ENCODE results near the gene TPM2. TPM values are rescaled to one million over a fixed set of nuclear protein-coding genes. Genes with fewer than 3 reads are reported as not detected.
"Not testable (repeated sequence)": the region's sequence is repeated elsewhere in the genome, so short reads cannot be mapped to it uniquely, and the experiment has no call there.

The TPM2 gene
- total RNA-seq, 1 donor from 2014 or later = 165 TPM

DNA sequence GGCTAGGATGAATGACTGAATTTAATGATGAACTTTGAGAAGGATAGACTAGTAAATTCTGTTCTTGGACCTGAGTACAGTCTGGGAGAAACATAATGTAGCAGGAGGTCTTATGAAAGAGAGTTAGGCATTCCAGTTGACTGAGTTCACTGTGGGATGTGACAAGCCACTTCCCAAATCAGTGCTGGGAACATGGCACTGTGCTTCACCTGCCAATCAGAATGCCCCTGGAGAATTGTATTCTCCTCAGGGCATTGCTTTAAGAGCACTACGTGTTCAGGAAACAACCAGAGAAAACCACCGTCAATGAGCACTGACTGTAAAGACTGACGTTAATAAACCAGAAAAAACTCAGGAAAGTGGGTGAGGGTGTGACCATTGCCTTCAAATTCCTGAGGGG, 30.4 kb downstream of the TPM2 start:
- intact Hi-C loops (cut with DNase I) = no loop called here
- ATAC-seq = no peak
- DNase-seq (ENCODE audit: low spot score) = no peak

DNA sequence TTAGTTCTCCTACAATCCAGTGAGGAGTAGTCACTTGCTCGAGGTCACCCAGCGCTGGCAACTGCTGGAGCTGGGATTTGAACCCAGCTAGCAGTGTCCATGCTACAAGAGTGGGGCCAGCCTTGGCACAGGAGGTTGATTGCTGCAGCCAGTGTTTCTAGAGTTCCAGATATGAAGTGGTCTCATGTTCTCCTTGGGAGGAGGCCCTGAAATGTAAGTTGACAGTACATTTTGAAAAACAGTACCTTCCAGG, 30.8 kb downstream of the TPM2 start:
- DNase-seq (ENCODE audit: low spot score) (peak; percentile 75), ATAC-seq (no peak)
- intact Hi-C loops (cut with DNase I) = no loop called here

DNA sequence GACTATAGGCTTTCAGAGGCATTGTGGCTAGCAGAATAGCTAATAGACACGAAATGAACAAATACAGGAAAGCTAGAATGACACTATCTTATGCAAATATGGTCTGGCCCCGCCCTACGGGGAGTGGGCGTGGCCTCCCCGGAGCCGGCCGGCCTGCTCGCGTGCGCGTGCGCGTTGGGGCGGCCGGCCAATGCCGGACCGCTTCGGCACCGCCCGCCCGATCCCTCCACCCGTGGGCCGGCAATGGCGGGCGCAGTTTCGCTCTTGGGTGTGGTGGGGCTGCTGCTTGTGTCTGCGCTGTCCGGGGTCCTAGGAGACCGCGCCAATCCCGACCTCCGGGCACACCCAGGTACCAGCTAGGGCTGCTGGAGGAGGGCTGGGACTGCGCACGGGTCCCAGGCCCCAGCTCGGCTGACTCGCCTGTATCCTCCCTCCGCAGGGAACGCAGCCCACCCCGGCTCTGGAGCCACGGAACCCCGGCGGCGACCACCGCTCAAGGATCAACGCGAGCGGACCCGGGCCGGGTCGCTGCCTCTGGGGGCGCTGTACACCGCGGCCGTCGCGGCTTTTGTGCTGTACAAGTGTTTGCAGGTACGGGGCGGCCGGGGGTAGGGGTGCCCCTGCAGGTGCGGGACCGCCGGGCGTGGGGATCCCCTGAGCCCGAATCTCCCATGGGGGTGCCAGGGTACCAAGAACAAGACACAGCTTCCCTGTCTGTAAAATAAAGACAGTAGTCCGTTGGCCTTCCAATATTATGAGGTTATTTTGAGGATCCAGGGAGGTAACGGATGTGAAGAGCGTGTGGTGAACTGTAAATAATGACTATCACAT, 31.4 kb downstream of the TPM2 start, which contains the start of gene CCDC107:
Gene CCDC107 (plus strand): TSS at position 156 of the 831 bp plus-strand sequence. CDS start 88 bp downstream, at position 244.
- intact Hi-C loops (cut with DNase I) = no loop called here
- peak; percentile 86 for ATAC-seq

DNA sequence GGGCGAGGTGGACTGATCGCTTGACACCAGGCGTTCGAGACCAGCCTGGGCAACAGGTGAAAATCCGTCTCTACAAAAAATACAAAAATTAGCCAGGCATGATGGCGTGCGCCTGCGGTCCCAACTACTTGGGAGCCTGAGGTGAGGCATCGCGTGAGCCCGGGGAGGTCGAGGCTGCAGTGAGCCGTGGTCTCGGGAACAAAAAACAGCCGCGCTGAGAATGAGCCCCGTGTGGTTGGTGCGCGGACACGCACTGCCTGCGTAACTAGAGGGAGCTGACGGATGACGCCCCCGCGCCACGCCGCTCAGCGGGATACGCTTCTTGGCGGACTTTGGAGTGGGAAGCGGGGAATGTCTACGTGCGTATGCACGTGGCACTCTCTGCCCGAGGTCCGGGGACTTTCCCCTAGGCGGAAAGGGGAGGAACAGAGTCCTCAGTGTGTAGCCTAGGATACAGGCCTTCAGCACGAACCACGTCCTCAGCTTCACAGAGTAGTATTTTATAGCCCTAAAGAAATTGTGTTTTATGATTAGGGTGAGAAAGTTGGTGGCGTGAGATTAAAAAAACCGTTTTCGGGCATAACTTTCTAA, 32.1 kb downstream of the TPM2 start, which contains the start of gene RMRP:
Gene RMRP (minus strand): TSS at position 474 of the 591 bp plus-strand sequence.
- intact Hi-C loops (cut with DNase I) = no loop called here
- peak; percentile 98 for ATAC-seq

More for the DNA sequence above, 31.4 kb downstream of the TPM2 start, which contains the start of gene CCDC107:
- peak; percentile 91 for DNase-seq (ENCODE audit: low spot score)

DNA sequence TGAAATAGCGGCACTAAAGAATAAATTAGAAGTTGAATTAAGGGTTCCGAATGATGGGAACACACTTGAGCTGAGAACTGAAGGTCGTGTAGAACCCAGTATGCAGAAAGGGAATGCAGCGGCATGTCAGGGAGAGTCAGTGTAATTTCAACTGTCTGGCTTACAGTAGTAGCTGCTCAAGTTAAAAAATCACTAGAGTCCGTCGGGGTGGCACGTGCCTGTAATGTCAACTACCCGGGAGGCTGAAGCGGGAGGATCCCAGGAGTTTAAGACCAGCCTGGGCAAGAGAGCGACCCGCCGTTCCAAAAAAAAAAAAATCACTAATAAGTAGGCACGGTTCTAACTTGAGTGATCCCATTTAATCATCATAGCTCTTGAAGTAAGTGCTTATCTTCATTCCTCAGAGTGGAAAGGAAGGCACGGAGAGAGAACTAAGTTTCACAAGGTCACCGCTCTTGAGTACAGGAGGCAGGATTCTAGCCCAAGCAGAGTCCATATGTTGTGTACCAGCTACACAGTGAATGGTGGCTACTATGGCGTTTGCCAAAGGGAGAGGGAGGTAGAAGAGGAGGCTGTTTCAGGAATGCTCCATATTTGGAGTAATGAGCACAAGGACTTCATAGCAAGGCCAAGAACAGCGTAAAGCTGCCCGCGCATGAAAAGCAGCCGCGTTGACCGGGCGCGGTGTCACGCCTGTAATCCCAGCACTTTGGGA, 32.7 kb downstream of the TPM2 start:
- intact Hi-C loops (cut with DNase I) = no loop called here
- DNase-seq (ENCODE audit: low spot score) (no peak), ATAC-seq (peak; percentile 45)

More for the DNA sequence above, 32.1 kb downstream of the TPM2 start, which contains the start of gene RMRP:
- DNase-seq (ENCODE audit: low spot score) = peak; percentile 98

DNA sequence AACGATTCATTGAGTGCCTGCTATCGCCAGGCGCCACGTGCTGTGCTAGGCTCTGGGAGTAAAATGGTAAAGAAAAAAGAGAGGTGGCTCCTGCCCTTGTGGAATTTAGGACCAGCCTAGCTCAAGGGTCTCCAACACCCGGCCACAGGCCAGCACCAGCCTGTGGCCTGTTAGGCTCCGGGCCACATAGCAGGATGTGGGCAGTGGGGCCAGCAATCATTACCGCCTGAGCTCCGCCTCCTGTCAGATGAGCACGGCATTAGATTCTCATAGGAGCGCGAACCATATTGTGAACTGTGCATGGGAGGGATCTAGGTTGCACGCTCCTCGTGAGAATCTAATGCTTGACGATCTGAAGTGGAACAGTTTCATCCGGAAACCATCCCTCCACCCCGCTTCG, 33.4 kb downstream of the TPM2 start:
- DNase-seq (ENCODE audit: low spot score) (no peak), ATAC-seq (no peak)
- intact Hi-C loops (cut with DNase I) = no loop called here

DNA sequence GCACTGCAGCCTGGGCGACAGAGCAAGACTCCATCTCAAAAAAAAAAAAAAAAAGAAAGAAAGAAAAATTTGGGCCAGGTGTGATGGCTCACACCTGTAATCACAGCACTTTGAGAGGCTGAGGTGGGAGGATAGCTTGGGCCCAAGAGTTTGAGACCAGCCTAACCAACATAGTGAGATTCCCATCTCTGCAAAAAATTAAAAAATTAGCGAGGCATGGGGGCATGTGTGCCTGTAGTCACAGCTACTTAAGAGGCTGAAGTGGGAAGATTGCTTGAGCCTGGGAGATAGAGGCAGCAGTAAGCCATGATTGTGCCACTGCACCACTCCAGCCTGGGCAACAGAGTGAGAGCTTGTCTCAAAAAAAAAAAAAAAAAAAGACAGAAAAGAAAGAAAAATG, 36.1 kb downstream of the TPM2 start:
- intact Hi-C loops (cut with DNase I) = no loop called here
- DNase-seq (ENCODE audit: low spot score) (peak; percentile 12), ATAC-seq (no peak)

DNA sequence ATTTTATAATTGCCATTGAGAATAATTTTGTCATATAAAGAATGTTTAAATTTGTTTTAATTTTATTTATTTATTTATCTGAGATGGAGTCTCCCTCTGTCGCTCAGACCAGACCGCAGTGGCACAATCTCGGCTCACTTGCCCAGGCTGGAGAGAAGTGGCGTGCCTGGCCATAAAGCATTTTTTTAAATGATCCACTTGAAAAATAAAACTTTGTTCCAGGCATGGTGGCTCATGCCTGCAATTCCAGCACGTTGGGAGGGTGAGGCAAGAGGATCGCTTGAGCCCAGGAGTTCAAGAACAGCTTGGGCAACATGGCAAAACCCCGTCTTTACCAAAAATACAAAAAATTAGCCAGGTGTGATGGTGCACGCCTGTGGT, 36.9 kb downstream of the TPM2 start:
- no peak for ATAC-seq
- intact Hi-C loops (cut with DNase I) = no loop called here
- DNase-seq (ENCODE audit: low spot score) = peak; percentile 38

DNA sequence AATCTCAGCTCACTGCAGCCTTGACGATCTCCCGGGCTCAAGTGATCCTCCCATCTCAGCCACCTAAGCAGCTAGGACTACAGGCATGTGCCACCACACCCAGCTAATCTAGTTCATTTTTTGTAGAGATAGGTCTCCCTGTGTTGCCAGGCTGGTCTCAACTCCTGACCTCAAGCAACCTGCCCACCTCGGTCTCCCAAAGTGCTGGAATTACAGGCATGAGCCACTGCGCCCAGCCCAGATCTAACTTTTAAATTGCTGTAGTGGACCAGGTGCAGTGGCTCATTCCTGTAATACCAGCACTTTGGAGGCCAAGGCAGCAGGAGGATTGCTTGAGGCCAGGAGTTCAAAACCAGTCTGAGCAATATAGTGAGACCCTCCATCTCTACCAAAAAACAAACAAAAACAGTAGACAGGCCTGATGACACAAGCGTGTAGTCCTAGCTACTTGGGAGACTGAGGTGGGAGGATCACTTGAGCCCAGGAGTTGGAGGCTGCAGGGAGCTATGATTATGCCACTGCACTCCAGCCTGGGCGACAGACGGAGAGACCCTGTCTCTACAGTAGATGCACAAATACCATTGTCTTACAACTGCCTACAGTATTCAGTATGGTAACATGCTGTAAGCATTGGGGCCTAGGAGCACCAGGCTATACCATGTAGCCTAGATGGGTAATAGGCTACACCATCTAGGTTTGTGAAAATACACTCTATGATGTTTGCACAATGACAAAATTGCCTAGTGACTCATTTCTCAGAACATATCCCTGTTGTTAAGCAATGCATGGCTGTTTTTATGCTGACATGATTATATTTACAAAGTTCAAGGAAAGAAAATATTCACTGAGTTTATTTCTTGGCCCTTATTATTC, 37.5 kb downstream of the TPM2 start:
- ATAC-seq (no peak), DNase-seq (ENCODE audit: low spot score) (peak; percentile 28)
- intact Hi-C loops (cut with DNase I) = no loop called here

DNA sequence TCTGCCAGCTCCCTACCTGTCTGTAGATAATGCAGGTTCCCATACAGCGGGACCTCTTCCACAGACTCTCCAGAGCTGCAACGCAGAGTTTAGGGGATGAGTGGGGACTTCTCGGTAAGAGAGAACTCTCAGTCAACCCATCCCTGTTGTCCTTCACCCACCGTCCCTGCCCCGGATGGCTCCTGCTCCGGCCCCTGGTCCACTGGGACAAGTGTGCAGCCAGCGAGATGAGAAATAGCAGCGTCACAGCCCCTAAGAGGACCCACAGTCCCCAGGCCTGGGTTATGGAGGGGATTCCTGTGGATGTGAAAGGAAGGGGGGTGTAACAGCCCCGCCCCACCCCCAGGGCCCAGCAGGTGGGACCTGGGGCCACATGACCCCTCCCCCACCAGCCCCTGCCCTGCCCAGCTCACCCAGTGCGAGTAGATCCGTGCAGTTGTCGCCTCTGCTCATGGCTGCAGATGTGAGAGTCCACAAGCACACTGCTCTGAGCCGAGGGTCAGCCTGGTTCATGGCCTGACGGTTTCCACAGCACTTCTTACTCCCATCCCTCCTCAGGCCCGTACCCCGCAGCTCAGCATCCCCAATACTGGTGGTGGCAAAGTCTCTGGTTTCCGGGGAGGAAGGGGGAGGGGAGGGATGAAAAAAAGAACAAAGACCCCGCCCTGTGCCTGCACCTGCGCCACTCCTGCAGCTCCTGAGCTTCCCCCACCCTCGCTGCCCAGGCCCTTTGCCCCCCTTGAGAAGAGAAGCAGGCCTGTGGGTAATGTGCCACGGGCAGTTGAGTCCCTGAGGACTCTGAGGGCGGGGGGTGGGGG, 39.2 kb downstream of the TPM2 start, which contains the start of gene SIT1:
Gene SIT1 (minus strand): TSS at position 591 of the 818 bp plus-strand sequence. CDS start 78 bp downstream, at position 513.
- intact Hi-C loops (cut with DNase I) = no loop called here
- no peak for ATAC-seq

DNA sequence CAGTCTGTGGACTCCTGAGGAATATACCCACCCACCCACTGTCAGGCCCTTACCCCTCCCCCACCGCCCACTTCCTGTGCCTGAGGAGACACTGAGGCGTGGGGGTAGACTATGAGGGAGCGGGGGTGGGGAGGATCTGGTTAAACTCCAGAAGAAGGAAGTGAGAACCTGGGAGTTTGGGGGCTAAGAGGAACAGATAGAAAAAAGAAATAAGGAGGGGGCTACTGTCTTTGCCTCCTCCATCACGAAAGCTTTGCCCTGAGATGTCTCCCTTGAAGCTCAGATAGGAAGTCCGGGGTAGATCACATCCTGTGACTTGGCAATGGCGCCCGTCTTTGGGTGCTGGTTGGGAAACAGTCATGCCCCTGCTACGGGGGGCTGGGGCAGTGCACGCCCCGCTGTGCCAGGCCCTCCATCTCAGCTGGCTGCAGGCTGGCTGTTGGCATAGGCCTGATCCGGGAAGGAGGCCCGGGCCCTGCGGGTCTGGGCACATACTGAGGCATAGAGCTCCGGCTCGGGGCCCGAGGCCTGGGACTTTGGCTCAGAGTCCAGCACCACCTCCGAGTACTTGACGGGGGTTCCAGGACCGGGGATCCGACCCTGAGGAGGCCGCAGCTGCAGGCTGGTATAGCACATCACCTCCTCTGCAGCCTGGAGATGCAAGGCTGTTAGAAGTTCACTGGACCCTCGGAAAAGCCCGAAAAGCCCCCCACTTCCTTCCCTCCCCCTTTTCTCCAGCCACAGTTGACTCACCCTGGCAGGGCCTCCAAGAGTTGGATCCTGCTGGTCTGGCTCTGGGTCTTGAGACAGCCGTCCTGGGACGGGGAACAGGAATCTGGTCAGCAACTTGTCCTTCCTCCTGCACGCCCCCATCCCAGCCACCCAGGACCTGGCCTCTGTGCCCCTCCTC, 40.0 kb downstream of the TPM2 start:
- ATAC-seq (no peak), DNase-seq (ENCODE audit: low spot score) (peak; percentile 65)
- intact Hi-C loops (cut with DNase I) = no loop called here

More for the DNA sequence above, 39.2 kb downstream of the TPM2 start, which contains the start of gene SIT1:
- DNase-seq (ENCODE audit: low spot score) = peak; percentile 54

DNA sequence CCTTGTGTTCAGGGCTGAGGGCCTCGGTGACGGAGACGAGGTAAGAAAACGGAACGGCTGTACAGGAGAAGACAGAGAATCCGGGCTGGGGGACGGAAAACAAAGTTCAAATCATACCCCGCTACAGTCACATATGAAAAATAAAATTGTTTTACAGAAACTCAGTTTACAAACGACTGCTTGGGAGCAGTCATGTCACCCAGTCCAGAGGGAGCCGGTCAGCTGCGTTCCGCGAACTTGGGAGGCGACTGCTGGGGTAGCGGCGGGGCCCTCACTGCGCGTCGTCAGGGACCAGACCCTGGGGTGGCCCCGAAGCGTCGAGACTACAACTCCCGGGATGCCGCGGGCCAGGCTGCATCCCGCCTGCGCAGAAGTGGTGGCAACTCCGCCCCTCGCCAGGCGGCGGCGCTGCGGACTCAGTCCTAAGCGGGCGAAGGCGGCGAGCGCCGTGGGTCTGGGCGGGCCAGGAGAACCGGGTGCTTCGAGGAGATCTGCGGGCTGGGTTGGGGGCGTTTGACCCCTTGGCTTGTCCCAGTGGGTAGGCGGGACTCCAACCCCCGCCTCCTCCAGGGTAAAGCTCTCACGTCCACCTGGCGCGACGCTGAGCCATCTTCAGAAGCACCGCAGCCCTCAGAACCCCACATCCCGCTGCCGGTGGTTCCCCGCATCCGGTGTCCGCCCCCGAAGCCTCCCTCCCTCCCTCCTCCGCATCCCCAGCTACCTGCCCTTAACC, 43.0 kb downstream of the TPM2 start:
- intact Hi-C loops (cut with DNase I) = no loop called here
- ATAC-seq (peak; percentile 96), DNase-seq (ENCODE audit: low spot score) (peak; percentile 97)

DNA sequence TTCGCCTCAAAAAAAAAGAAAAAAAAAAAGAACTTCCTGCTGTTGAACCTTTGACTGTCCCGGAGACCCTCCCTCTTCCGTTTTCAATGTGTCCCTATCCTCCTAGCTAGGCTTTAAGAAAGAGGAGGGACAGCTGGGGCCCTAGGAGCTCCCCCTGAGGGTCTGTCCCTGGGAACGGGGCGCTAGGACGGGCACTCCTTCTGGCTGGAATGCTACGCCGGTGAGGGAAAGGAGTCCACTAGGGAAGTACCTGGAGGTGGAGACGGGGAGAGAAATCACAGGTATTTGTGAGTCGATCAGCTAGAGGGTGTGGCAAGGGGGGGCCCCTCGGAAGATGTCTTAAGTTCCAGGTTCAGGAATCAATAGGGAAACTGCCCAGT, 43.6 kb downstream of the TPM2 start:
- DNase-seq (ENCODE audit: low spot score) = peak; percentile 70
- intact Hi-C loops (cut with DNase I) = no loop called here
- ATAC-seq = peak; percentile 47

DNA sequence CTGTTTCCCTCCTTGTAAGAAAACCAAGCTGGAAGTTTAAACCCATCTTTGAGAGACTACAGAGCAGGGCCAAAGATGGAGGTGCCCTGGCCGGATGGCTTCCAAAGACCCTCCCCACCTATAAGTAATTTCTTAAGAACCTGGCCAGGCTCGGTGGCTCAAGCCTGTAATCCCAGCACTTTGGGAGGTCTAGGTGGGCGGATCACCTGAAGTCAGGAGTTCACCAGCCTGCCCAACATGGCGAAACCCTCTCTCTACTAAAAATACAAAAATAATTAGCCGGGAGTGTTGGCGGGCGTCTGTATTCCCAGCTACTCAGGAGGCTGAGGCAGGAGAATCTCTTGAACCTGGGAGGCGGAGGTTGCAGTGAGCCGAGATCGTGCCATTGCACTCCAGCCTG, 44.0 kb downstream of the TPM2 start:
- peak; percentile 53 for DNase-seq (ENCODE audit: low spot score)
- ATAC-seq; intact Hi-C loops (cut with DNase I): not testable (repeated sequence)

DNA sequence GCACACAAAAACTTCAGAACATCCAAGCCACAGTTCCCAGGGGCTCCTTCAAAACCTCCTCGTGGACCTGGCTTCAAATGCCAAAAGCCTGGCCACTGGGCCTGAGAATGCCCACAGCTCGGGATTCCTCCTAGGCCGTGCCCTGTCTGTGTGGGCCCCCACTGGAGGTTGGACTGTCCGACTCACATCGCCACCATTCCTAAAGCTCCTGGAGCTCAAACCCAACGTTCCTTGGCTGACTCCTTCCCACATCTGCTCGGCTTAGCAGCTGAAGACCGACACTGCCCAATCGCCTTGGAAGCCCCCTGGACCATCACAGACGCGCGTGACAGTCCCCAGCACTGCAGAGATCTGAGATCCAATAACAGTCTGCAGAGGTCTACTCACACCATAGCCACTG, 46.7 kb downstream of the TPM2 start:
- ATAC-seq (no peak), DNase-seq (ENCODE audit: low spot score) (peak; percentile 52)
- intact Hi-C loops (cut with DNase I) = no loop called here

DNA sequence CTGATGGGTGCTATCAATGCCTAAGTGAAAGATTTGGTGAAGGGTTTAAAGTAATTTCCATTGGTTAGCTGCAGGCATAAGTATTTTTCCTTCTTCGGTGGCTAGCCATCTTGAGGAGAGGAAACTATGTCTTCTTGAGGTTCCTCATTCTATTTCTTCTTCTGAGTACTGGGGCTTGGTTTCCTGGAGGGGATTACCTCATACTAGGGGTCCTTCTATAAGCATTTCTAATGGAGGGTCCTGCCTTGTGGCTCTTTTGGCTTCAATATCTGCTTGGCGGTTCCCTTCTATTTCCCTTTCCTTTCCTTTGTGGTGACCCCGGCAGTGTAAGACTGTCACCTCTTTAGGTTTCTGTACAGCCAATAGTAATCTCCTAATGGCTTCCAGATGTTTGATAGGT, 48.2 kb downstream of the TPM2 start:
- ATAC-seq; DNase-seq (ENCODE audit: low spot score); intact Hi-C loops (cut with DNase I): not testable (repeated sequence)
